NCI-H128 (cell line): ENCODE measurements around the gene HNMT.
"Not testable (repeated sequence)": the region's sequence is repeated elsewhere in the genome, so short reads cannot be mapped to it uniquely, and the experiment has no call there.

ENCODE experiments used
- DNase-seq: peaks from one replicate; lab custom pipeline; 2025; ENCODE audit not compliant: unreplicated experiment; lab: John Stamatoyannopoulos, UW

HNMT gene

DNA sequence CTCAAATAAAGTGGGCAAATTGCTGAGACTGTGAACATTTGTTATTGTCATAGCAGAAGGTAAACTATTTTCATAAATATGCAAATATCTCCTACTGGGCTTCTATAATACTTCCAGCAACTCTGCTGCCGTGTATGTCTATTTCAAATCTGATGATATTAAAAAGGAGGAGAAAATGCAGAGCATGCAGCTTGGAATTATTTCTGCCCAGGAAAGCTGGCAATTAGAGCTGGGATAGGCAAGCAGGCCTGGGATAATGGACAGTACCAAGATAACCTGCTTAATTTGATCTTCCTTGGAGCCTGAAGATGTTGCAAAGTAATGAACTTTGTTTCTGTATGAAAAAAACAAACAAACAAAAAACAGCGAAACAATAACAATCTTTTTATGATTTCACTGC, 72.8 kb downstream of the HNMT start:
- DNase-seq, result no peak

- DNase-seq, result no peak
Observed at GRCh38 chr2:138040616-138041015, 76.3 kb downstream of the HNMT start.

DNA sequence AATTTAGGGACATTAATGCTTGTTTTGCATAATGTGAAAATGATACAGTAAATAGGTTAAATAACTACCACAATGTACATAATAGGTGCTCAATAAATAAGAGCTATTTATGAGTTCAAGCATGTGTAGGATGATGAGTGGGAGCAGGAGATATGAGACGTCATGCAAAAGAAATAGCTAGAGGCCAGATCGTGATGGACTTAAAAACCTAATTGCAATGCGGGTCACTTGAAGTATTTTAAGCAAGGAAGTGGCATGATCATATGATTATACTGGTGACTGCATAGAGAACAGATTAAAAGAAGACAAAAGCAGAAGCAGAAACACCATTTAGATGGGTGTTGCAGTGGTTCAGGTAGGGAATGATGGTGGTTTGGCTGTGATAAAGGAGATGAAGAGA, 78.0 kb downstream of the HNMT start:
- no peak for DNase-seq

DNA sequence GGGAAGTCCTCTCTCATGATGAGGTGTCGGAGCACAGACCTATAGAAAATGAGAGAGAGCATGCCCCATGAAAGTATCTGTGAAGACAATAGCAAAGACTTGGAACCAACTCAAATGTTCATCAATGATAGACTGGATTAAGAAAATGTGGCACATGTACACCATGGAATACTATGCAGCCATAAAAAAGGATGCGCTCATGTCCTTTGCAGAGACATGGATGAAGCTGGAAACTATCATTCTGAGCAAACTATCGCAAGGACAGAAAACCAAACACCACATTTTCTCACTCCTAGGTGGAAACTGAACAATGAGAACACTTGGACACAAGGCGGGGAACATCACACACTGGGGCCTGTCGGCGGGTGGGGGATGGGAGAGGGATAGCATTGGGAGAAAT, 79.3 kb downstream of the HNMT start:
- not testable (repeated sequence) for DNase-seq

DNA sequence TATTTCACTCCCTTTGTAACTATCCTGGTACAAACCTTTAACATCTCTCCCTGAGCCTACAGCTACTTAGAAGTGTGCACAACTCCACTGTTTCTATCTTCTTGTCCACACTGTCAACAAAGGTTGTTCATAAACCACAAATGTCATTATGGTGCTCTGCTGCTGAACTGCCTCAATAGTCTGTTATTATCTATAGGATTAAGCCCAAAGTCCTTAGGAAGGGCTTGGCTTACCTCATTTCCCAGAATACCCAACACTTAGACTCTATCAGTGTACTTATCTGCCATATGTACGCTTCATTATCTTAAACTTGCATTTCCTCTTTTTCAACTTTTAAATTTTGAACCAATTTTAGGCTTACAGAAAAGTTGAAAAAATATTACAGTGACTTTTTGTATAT, 94.2 kb downstream of the HNMT start:
- DNase-seq, result no peak

DNA sequence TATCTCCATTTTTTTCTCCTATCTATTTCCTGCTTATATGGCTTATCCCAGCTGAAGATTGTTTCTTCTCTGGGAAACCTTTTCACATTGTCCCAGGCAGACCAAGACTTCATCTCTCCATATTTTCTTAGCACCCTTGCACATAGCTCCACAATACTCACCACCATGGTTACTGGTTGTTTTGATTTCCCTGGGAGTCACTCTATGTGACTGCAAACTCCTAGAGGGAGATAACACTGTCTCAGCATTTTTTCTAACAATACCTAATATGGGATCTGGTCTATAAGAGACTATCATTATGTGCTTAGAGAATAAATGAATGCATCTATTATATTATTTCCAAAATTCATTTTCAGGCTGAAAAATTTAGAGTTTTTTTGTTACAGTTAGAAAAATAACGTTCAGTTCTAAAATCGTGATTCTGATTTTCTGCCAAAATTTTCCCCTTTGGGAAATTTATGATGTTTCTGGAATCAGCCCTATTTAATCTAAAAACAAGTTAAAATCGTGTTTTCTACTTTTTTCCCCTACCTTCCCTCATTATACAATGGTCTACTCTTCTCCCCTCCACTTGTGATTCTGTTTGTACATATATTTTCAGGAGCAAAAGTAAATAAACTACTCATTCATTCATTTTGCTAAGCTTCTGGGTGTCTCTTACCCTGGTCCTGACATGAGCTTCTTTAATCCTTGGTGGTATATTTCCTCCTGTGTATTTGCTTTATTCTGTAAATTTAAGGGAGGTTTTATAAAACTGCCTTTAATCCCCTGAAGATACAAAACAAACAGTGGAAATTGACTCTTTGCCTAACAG, 95.4 kb downstream of the HNMT start:
- no peak for DNase-seq

GRCh38 chr2:138060301-138060635, 96.0 kb downstream of the HNMT start:
- no peak for DNase-seq

GRCh38 chr2:138061961-138062360, 97.7 kb downstream of the HNMT start:
- no peak for DNase-seq

GRCh38 chr2:138063181-138063580, 98.9 kb downstream of the HNMT start:
- DNase-seq, result no peak
